ENCODE data around the gene C1QTNF6.

The C1QTNF6 gene

GRCh38 chr22:37163575-37164504, 24.2 kb downstream of the C1QTNF6 start:
- TF ChIP-seq CTCF (IDR thresholded peaks at IDR 0.05), result no peak
- no peaks in the 10 kb centered on the region for H3K9me3 ChIP-seq
- peaks cover 12% of the 10 kb centered on the region for H3K27me3 ChIP-seq
- no peaks in the 10 kb centered on the region for H3K36me3 ChIP-seq
- no peak overlapping the region for H3K27ac ChIP-seq
- no peak overlapping the region for H3K4me3 ChIP-seq (ENCODE audit: low read depth in 1 of 2, low read length in 1 of 2)
- peaks cover 4 to 7% of the 10 kb centered on the region in 2 experiments for H3K4me1 ChIP-seq (ENCODE audit: control insufficient read depth in 1 of 2, insufficient read depth in 1 of 2, low read depth in 1 of 2, low read length in 1 of 2)

- H3K27me3 ChIP-seq, result peaks cover 12% of the 10 kb centered on the region
- no peaks in the 10 kb centered on the region for H3K9me3 ChIP-seq
- peaks cover 7 to 11% of the 10 kb centered on the region in 2 experiments for H3K4me1 ChIP-seq (ENCODE audit: control insufficient read depth in 1 of 2, insufficient read depth in 1 of 2, low read depth in 1 of 2, low read length in 1 of 2)
- H3K36me3 ChIP-seq, result no peaks in the 10 kb centered on the region
- no peak overlapping the region for H3K27ac ChIP-seq
- TF ChIP-seq CTCF (IDR thresholded peaks at IDR 0.05), result no peak
- no peak overlapping the region for H3K4me3 ChIP-seq (ENCODE audit: low read depth in 1 of 2, low read length in 1 of 2)
Measured at GRCh38 chr22:37163096-37163489, 25.0 kb downstream of the C1QTNF6 start.

- H3K4me1 ChIP-seq (ENCODE audit: control insufficient read depth in 1 of 2, insufficient read depth in 1 of 2, low read depth in 1 of 2, low read length in 1 of 2), result peaks cover 7 to 11% of the 10 kb centered on the region in 2 experiments
- no peak for TF ChIP-seq CTCF (IDR thresholded peaks at IDR 0.05)
- H3K36me3 ChIP-seq, result no peaks in the 10 kb centered on the region
- no peaks in the 10 kb centered on the region for H3K9me3 ChIP-seq
- peaks cover 13% of the 10 kb centered on the region for H3K27me3 ChIP-seq
- H3K4me3 ChIP-seq (ENCODE audit: low read depth in 1 of 2, low read length in 1 of 2), result no peak overlapping the region
- H3K27ac ChIP-seq, result no peak overlapping the region
Measured at GRCh38 chr22:37162221-37163095, 25.6 kb downstream of the C1QTNF6 start.

- H3K27me3 ChIP-seq, result peaks cover 22% of the 10 kb centered on the region
- no peak for TF ChIP-seq CTCF (IDR thresholded peaks at IDR 0.05)
- no peak overlapping the region for H3K4me3 ChIP-seq (ENCODE audit: low read depth in 1 of 2, low read length in 1 of 2)
- H3K4me1 ChIP-seq (ENCODE audit: control insufficient read depth in 1 of 2, insufficient read depth in 1 of 2, low read depth in 1 of 2, low read length in 1 of 2), result peaks cover 3 to 7% of the 10 kb centered on the region in 2 experiments
- H3K27ac ChIP-seq, result no peak overlapping the region
- no peaks in the 10 kb centered on the region for H3K36me3 ChIP-seq
- H3K9me3 ChIP-seq, result no peaks in the 10 kb centered on the region
Measured at GRCh38 chr22:37161443-37161842, 26.6 kb downstream of the C1QTNF6 start.

- no peak for TF ChIP-seq CTCF (IDR thresholded peaks at IDR 0.05)
- no peaks in the 10 kb centered on the region for H3K9me3 ChIP-seq
- peaks cover 0 to 7% of the 10 kb centered on the region in 2 experiments for H3K4me1 ChIP-seq (ENCODE audit: control insufficient read depth in 1 of 2, insufficient read depth in 1 of 2, low read depth in 1 of 2, low read length in 1 of 2)
- H3K4me3 ChIP-seq (ENCODE audit: low read depth in 1 of 2, low read length in 1 of 2), result no peak overlapping the region
- H3K36me3 ChIP-seq, result no peaks in the 10 kb centered on the region
- H3K27ac ChIP-seq, result no peak overlapping the region
- peaks cover 22% of the 10 kb centered on the region for H3K27me3 ChIP-seq
Measured at GRCh38 chr22:37160027-37160426, 28.0 kb downstream of the C1QTNF6 start.

Measured in neutrophil (primary cell).